Hepatocyte (in vitro differentiated cells): Measurements from ENCODE around the gene OR2M5.

Source experiments
- EZH2 ChIP-seq: fragments of 200-600 bp; sonication (generic); IDR thresholded peaks from 2 replicates; pipeline ENCODE4 v1.6.1; 2016; ENCODE audit warnings: antibody characterized with exemption, mild to moderate bottlenecking, borderline replicate concordance
- TF ChIP-seq, protein P1 (sequence below): fragments of 200-600 bp; sonication (generic); IDR thresholded peaks from 2 replicates; pipeline ENCODE4 v1.5.1; 2016; ENCODE audit warnings: antibody characterized with exemption, mild to moderate bottlenecking; ENCODE audit not compliant: poor library complexity

- TF ChIP-seq, protein P1, sequence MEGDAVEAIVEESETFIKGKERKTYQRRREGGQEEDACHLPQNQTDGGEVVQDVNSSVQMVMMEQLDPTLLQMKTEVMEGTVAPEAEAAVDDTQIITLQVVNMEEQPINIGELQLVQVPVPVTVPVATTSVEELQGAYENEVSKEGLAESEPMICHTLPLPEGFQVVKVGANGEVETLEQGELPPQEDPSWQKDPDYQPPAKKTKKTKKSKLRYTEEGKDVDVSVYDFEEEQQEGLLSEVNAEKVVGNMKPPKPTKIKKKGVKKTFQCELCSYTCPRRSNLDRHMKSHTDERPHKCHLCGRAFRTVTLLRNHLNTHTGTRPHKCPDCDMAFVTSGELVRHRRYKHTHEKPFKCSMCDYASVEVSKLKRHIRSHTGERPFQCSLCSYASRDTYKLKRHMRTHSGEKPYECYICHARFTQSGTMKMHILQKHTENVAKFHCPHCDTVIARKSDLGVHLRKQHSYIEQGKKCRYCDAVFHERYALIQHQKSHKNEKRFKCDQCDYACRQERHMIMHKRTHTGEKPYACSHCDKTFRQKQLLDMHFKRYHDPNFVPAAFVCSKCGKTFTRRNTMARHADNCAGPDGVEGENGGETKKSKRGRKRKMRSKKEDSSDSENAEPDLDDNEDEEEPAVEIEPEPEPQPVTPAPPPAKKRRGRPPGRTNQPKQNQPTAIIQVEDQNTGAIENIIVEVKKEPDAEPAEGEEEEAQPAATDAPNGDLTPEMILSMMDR: no peak
- TF ChIP-seq EZH2: no peak
Measured at GRCh38 chr1:248102847-248103246, 42.1 kb upstream of the OR2M5 start.
